HepG2 (cell line): ENCODE results near the gene NHP2. TPM values are rescaled to one million over a fixed set of nuclear protein-coding genes. Genes with fewer than 3 reads are reported as not detected.
A peak's percentile ranks its signal among the peaks of the same experiment; 100 is the strongest.

ENCODE experiments used
- BCL6 ChIP-seq: IDR thresholded peaks from 2 replicates; pipeline ENCODE4 v1.6.1; 2016; ENCODE audit warnings: missing genetic modification reagents, missing compliant biosample characterization
- CREB1 ChIP-seq, 2 experiments: fragments of 450-650 bp in 1 of 2; IDR thresholded peaks; 2 replicates each; pipeline ENCODE4 v1.6.1; 2016 to 2017; ENCODE audit warnings: control low read depth in 1 of 2, mild to moderate bottlenecking in 1 of 2, missing compliant biosample characterization in 1 of 2, missing genetic modification characterization in 1 of 2
- FOXO1 ChIP-seq: sonication (generic); formaldehyde crosslinking; IDR thresholded peaks from 2 replicates; pipeline ENCODE4 v1.4.0; 2020; ENCODE audit warnings: missing genetic modification reagents
- HDAC6 ChIP-seq: fragments of 200-600 bp; sonication (generic); IDR thresholded peaks from 2 replicates; pipeline ENCODE4 v1.7.0; 2017; ENCODE audit warnings: mild to moderate bottlenecking, antibody characterized with exemption, low read length, low read depth
- HMGA1 ChIP-seq: sonication (generic); formaldehyde crosslinking; conservative IDR thresholded peaks from 2 replicates; pipeline ENCODE4 v1.4.0; 2020; ENCODE audit warnings: missing genetic modification reagents
- KDM2A ChIP-seq: sonication (generic); formaldehyde crosslinking; IDR thresholded peaks from 2 replicates; pipeline ENCODE4 v1.4.0; 2020; ENCODE audit warnings: low read depth, missing genetic modification reagents, borderline replicate concordance
- KDM5A ChIP-seq: fragments of 200-600 bp; sonication (generic); IDR thresholded peaks from 2 replicates; pipeline ENCODE4 v1.7.0; 2018; ENCODE audit warnings: antibody characterized with exemption, mild to moderate bottlenecking, low read length, borderline replicate concordance
- RAD21 ChIP-seq: fragments of 450-650 bp; formaldehyde crosslinking; IDR thresholded peaks from 2 replicates; pipeline ENCODE4 v1.5.0; 2020; ENCODE audit warnings: mild to moderate bottlenecking
- SNRNP70 ChIP-seq: fragments of 200-400 bp; formaldehyde crosslinking; IDR thresholded peaks from 2 replicates; pipeline ENCODE4 v1.6.1; 2017; ENCODE audit warnings: mild to moderate bottlenecking, low read depth, low read length, moderate library complexity
- ZNF550 ChIP-seq: sonication (generic); formaldehyde crosslinking; IDR thresholded peaks from 2 replicates; pipeline ENCODE4 v1.4.0; 2020; ENCODE audit warnings: mild to moderate bottlenecking, missing genetic modification reagents, borderline replicate concordance
- polyA plus RNA-seq, 8 experiments: library from polyadenylated mRNA; depleted of rRNA in 3 of 8; stranded (reverse) in 7 of 8; unstranded in 1 of 8; fragments of >200 nt; fragmentation: Illumina TruSeq in 4 of 8; extraction: Trizol in 4 of 8; gene quantifications; 2 replicates each; pipeline versions ENCODE4 v1.2.1 to v1.2.3, GENCODE V29; 2011 to 2016; ENCODE audit warnings: low read depth in 4 of 8, missing spikeins in 1 of 8, mixed read lengths in 1 of 8; ENCODE audit not compliant: insufficient read depth in 1 of 8
- total RNA-seq, 5 experiments: library from RNA; depleted of rRNA; stranded (reverse); fragments of >200 nt; fragmentation: Illumina TruSeq; extraction: Trizol; gene quantifications; 2 replicates each; pipeline ENCODE4 v1.2.3, GENCODE V29; 2016; ENCODE audit warnings: low read depth in 1 of 5
- TF ChIP-seq, protein P1 (sequence below): sonication (generic); formaldehyde crosslinking; IDR thresholded peaks from 2 replicates; pipeline ENCODE4 v1.5.1; 2020; ENCODE audit warnings: mild to moderate bottlenecking, missing genetic modification reagents, moderate library complexity
- TF ChIP-seq, protein P2 (sequence below): sonication (generic); formaldehyde crosslinking; IDR thresholded peaks from 2 replicates; pipeline ENCODE4 v1.9.0; 2022; ENCODE audit warnings: missing genetic modification reagents, mild to moderate bottlenecking, borderline replicate concordance
- TF ChIP-seq, protein P3 (sequence below): sonication (generic); formaldehyde crosslinking; IDR thresholded peaks from 2 replicates; pipeline ENCODE4 v1.5.0; 2020; ENCODE audit warnings: mild to moderate bottlenecking, missing genetic modification reagents, moderate library complexity
- TF ChIP-seq, protein P4 (sequence below): sonication (generic); formaldehyde crosslinking; IDR thresholded peaks from 2 replicates; pipeline ENCODE4 v1.5.1; 2020; ENCODE audit warnings: missing genetic modification reagents, mild to moderate bottlenecking, borderline replicate concordance
- TF ChIP-seq, protein P5 (sequence below): sonication (generic); formaldehyde crosslinking; IDR thresholded peaks from 2 replicates; pipeline ENCODE4 v1.4.0; 2020; ENCODE audit warnings: mild to moderate bottlenecking, missing genetic modification reagents

Gene NHP2
- total and polyA plus RNA-seq, 2 of the 13 experiments (the other 11 are each of a cell fraction or from before 2014, with no cell fraction given), result 56.2 to 96.1 TPM

DNA sequence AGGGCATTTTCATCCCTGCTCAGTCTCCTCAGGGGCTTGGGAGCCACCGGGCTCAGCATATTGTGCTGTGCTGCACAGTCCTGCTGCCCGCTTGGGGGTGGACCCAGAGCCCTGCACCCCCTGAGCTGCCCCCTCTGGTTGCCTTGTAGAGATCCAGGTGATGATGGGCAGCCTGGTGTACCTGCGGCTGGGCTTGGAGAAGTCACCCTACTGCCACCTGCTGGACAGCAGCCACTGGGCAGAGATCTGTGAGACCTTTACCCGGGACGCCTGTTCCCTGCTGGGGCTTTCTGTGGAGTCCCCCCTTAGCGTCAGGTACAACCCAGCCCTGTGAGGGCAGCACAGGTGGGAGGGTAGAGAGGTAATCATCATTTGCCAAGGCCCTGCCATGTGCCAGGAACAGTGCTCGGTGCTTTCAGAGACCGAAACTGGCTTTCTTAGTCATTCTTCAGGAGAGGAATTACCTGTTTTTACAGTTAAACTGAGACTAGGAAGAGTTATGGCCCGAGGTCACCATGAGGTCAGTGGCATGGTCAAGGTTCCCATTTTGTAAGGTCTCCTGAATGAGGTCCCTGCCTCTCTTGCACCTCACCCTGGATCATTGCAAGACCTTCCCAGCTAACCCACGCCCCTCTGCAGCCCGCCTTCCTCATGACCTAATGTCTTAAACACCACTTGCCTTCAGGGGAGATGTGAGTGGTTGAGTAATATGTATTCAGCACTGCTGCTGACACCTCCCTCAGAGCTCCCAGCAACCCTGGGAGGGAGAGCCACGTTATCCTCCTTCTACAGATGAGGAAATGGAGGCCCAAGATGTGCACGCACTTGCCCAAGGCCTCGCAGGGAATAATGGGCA, 7.5 kb downstream of the NHP2 start (continued):
- TF ChIP-seq, protein P1, sequence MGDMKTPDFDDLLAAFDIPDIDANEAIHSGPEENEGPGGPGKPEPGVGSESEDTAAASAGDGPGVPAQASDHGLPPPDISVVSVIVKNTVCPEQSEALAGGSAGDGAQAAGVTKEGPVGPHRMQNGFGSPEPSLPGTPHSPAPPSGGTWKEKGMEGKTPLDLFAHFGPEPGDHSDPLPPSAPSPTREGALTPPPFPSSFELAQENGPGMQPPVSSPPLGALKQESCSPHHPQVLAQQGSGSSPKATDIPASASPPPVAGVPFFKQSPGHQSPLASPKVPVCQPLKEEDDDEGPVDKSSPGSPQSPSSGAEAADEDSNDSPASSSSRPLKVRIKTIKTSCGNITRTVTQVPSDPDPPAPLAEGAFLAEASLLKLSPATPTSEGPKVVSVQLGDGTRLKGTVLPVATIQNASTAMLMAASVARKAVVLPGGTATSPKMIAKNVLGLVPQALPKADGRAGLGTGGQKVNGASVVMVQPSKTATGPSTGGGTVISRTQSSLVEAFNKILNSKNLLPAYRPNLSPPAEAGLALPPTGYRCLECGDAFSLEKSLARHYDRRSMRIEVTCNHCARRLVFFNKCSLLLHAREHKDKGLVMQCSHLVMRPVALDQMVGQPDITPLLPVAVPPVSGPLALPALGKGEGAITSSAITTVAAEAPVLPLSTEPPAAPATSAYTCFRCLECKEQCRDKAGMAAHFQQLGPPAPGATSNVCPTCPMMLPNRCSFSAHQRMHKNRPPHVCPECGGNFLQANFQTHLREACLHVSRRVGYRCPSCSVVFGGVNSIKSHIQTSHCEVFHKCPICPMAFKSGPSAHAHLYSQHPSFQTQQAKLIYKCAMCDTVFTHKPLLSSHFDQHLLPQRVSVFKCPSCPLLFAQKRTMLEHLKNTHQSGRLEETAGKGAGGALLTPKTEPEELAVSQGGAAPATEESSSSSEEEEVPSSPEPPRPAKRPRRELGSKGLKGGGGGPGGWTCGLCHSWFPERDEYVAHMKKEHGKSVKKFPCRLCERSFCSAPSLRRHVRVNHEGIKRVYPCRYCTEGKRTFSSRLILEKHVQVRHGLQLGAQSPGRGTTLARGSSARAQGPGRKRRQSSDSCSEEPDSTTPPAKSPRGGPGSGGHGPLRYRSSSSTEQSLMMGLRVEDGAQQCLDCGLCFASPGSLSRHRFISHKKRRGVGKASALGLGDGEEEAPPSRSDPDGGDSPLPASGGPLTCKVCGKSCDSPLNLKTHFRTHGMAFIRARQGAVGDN (CRISPR knock-in tag), result peak; percentile 34; the same call in 1 of the 2 replicates
- TF ChIP-seq, protein P2, sequence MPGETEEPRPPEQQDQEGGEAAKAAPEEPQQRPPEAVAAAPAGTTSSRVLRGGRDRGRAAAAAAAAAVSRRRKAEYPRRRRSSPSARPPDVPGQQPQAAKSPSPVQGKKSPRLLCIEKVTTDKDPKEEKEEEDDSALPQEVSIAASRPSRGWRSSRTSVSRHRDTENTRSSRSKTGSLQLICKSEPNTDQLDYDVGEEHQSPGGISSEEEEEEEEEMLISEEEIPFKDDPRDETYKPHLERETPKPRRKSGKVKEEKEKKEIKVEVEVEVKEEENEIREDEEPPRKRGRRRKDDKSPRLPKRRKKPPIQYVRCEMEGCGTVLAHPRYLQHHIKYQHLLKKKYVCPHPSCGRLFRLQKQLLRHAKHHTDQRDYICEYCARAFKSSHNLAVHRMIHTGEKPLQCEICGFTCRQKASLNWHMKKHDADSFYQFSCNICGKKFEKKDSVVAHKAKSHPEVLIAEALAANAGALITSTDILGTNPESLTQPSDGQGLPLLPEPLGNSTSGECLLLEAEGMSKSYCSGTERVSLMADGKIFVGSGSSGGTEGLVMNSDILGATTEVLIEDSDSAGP (CRISPR knock-in tag), result no peak; the same call in 1 of the 2 replicates
- TF ChIP-seq, protein P3, sequence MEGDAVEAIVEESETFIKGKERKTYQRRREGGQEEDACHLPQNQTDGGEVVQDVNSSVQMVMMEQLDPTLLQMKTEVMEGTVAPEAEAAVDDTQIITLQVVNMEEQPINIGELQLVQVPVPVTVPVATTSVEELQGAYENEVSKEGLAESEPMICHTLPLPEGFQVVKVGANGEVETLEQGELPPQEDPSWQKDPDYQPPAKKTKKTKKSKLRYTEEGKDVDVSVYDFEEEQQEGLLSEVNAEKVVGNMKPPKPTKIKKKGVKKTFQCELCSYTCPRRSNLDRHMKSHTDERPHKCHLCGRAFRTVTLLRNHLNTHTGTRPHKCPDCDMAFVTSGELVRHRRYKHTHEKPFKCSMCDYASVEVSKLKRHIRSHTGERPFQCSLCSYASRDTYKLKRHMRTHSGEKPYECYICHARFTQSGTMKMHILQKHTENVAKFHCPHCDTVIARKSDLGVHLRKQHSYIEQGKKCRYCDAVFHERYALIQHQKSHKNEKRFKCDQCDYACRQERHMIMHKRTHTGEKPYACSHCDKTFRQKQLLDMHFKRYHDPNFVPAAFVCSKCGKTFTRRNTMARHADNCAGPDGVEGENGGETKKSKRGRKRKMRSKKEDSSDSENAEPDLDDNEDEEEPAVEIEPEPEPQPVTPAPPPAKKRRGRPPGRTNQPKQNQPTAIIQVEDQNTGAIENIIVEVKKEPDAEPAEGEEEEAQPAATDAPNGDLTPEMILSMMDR (CRISPR knock-in tag), result peak; percentile 91
- 0 out of 2 replicates have a peak, but pooled peaks have one; percentile 32 for TF ChIP-seq FOXO1 (CRISPR knock-in tag)
- peak; percentile 63; the same call in 1 of the 2 replicates for TF ChIP-seq KDM2A (CRISPR knock-in tag)
- TF ChIP-seq SNRNP70, result no peak
- no peak for TF ChIP-seq CREB1 (IDR thresholded peaks at IDR 0.05)
- TF ChIP-seq CREB1 (CRISPR knock-in tag; IDR thresholded peaks at IDR 0.05), result no peak
- TF ChIP-seq ZNF550 (CRISPR knock-in tag), result no peak
- TF ChIP-seq RAD21 (CRISPR knock-in tag), result peak; percentile 64; the same call in 1 of the 2 replicates
- TF ChIP-seq, protein P4, sequence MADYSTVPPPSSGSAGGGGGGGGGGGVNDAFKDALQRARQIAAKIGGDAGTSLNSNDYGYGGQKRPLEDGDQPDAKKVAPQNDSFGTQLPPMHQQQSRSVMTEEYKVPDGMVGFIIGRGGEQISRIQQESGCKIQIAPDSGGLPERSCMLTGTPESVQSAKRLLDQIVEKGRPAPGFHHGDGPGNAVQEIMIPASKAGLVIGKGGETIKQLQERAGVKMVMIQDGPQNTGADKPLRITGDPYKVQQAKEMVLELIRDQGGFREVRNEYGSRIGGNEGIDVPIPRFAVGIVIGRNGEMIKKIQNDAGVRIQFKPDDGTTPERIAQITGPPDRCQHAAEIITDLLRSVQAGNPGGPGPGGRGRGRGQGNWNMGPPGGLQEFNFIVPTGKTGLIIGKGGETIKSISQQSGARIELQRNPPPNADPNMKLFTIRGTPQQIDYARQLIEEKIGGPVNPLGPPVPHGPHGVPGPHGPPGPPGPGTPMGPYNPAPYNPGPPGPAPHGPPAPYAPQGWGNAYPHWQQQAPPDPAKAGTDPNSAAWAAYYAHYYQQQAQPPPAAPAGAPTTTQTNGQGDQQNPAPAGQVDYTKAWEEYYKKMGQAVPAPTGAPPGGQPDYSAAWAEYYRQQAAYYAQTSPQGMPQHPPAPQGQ (CRISPR knock-in tag), result no peak
- no peak for TF ChIP-seq KDM5A
- no peak for TF ChIP-seq HMGA1 (CRISPR knock-in tag)
- no peak for TF ChIP-seq HDAC6
- TF ChIP-seq BCL6, result no peak
- TF ChIP-seq, protein P5, sequence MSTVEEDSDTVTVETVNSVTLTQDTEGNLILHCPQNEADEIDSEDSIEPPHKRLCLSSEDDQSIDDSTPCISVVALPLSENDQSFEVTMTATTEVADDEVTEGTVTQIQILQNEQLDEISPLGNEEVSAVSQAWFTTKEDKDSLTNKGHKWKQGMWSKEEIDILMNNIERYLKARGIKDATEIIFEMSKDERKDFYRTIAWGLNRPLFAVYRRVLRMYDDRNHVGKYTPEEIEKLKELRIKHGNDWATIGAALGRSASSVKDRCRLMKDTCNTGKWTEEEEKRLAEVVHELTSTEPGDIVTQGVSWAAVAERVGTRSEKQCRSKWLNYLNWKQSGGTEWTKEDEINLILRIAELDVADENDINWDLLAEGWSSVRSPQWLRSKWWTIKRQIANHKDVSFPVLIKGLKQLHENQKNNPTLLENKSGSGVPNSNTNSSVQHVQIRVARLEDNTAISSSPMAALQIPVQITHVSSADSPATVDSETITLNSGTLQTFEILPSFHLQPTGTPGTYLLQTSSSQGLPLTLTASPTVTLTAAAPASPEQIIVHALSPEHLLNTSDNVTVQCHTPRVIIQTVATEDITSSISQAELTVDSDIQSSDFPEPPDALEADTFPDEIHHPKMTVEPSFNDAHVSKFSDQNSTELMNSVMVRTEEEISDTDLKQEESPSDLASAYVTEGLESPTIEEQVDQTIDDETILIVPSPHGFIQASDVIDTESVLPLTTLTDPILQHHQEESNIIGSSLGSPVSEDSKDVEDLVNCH (CRISPR knock-in tag), result no peak
